Small intestine (tissue), 7 donors: ENCODE measurements around the gene MED23. TPM values are rescaled to one million over a fixed set of nuclear protein-coding genes. Genes with fewer than 3 reads are reported as not detected.

Source experiments
- DNase-seq, 2 donors: peaks; one replicate each; pipeline versions ENCODE4 v3.0.0 to v3.0.0-alpha.2; 2013
- FAIRE-seq: peaks from 2 replicates; lab custom pipeline; 2012; peaks lifted over from hg19 to GRCh38; lab: Jason Lieb, UNC
- H3K27ac ChIP-seq, 3 donors: one replicate each; pipeline ENCODE4 v1.5.1; 2013; ENCODE audit warnings: low read length in 2 of 3, mild to moderate bottlenecking in 2 of 3, control low read depth in 1 of 3, inconsistent platforms in 1 of 3, low read depth in 1 of 3, moderate library complexity in 1 of 3
- H3K27me3 ChIP-seq, 3 donors: one replicate each; pipeline ENCODE4 v1.6.1; 2013; ENCODE audit warnings: low read length in 3 of 3, inconsistent platforms in 1 of 3; ENCODE audit not compliant: control insufficient read depth in 3 of 3, insufficient read depth in 3 of 3
- H3K36me3 ChIP-seq, 3 donors: one replicate each; pipeline ENCODE4 v1.6.1; 2013; ENCODE audit warnings: low read length in 3 of 3, inconsistent platforms in 1 of 3, low read depth in 1 of 3, mild to moderate bottlenecking in 1 of 3, moderate library complexity in 1 of 3; ENCODE audit not compliant: control insufficient read depth in 3 of 3, insufficient read depth in 2 of 3
- H3K4me1 ChIP-seq, 3 donors: one replicate each; pipeline ENCODE4 v1.6.1; 2013; ENCODE audit warnings: low read length in 2 of 3, inconsistent platforms in 1 of 3, low read depth in 1 of 3, mild to moderate bottlenecking in 1 of 3, moderate library complexity in 1 of 3; ENCODE audit not compliant: control insufficient read depth in 3 of 3, insufficient read depth in 2 of 3
- H3K4me3 ChIP-seq, 3 donors: one replicate each; pipeline ENCODE4 v1.5.1; 2013; ENCODE audit warnings: low read length in 3 of 3, control low read depth in 1 of 3, inconsistent platforms in 1 of 3, low read depth in 1 of 3, mild to moderate bottlenecking in 1 of 3, moderate library complexity in 1 of 3
- H3K9me3 ChIP-seq, 2 donors: one replicate each; pipeline ENCODE4 v1.6.1; 2013; ENCODE audit warnings: low read depth in 1 of 2, low read length in 1 of 2; ENCODE audit not compliant: control insufficient read depth in 2 of 2, insufficient read depth in 1 of 2
- WGBS, 3 donors: extraction: QIAGEN DNeasy Blood & Tissue Kit; methylation state at CpG; one replicate each; pipeline ENCODE4 v1.1.7; 2013; 5-methylcytosine and 5-hydroxymethylcytosine counted together
- polyA plus RNA-seq, 4 donors: library from polyadenylated mRNA; stranded (reverse) in 3 of 4; unstranded in 1 of 4; fragments of 200-250 nt in 3 of 4; fragments of 120-200 nt in 1 of 4; gene quantifications; one replicate each; pipeline versions ENCODE4 v1.2.1 to v1.2.3, GENCODE V29; 2013
- donor health status: healthy with polysubstance abuse.
- donor health status: control.
- donor health status: control.
- donor health status: Bipolar disorder and iron deficiency.
- donor health status: healthy.

Gene MED23
- polyA plus RNA-seq, 4 donors, result 8.1 to 41.2 (median 13.6) TPM

- H3K9me3 ChIP-seq, result no peaks in the 10 kb centered on the region
- 85 to 93% (median 91%) methylated on average over 4 of the region's 4 CpGs for WGBS, 3 donors
- no peak for DNase-seq
- H3K4me1 ChIP-seq, result no peaks in the 10 kb centered on the region
- no peak overlapping the region for H3K27ac ChIP-seq
- no peak for FAIRE-seq
- H3K36me3 ChIP-seq, result no peaks in the 10 kb centered on the region
- H3K27me3 ChIP-seq, result no peaks in the 10 kb centered on the region
- H3K4me3 ChIP-seq, result no peak overlapping the region
Observed at GRCh38 chr6:131561925-131562707, 65.9 kb downstream of the MED23 start.

- H3K27me3 ChIP-seq, result no peaks in the 10 kb centered on the region
- H3K36me3 ChIP-seq, result no peaks in the 10 kb centered on the region
- 77 to 83% (median 78%) methylated on average over 4 of the region's 4 CpGs for WGBS, 3 donors
- no peaks in the 10 kb centered on the region for H3K4me1 ChIP-seq
- H3K4me3 ChIP-seq, result no peak overlapping the region
- H3K27ac ChIP-seq, result no peak overlapping the region
- FAIRE-seq (no peak), DNase-seq (no peak)
- no peaks in the 10 kb centered on the region for H3K9me3 ChIP-seq
Observed at GRCh38 chr6:131558922-131559321, 69.1 kb downstream of the MED23 start.

GRCh38 chr6:131555992-131556391 lies 72.0 kb downstream of the MED23 start:
- Histone ChIP-seq H3K27ac (no peak overlapping the region), H3K27me3 (no peaks in the 10 kb centered on the region), H3K4me3 (no peak overlapping the region), H3K4me1 (no peaks in the 10 kb centered on the region), H3K9me3 (no peaks in the 10 kb centered on the region), H3K36me3 (no peaks in the 10 kb centered on the region)
- DNase-seq, result no peak
- FAIRE-seq, result no peak

GRCh38 chr6:131552572-131552971 lies 75.5 kb downstream of the MED23 start:
- Histone ChIP-seq H3K9me3 (no peaks in the 10 kb centered on the region), H3K4me3 (no peak overlapping the region), H3K4me1 (no peaks in the 10 kb centered on the region), H3K27me3 (no peaks in the 10 kb centered on the region), H3K36me3 (no peaks in the 10 kb centered on the region), H3K27ac (no peak overlapping the region)
- DNase-seq (no peak), FAIRE-seq (no peak)
- WGBS, 3 donors, result 81 to 86% (median 85%) methylated on average over 3 of the region's 3 CpGs

GRCh38 chr6:131551902-131552301 lies 76.1 kb downstream of the MED23 start:
- Histone ChIP-seq H3K27ac (no peak overlapping the region), H3K9me3 (no peaks in the 10 kb centered on the region), H3K36me3 (no peaks in the 10 kb centered on the region), H3K4me3 (no peak overlapping the region), H3K27me3 (no peaks in the 10 kb centered on the region), H3K4me1 (no peaks in the 10 kb centered on the region)
- FAIRE-seq (no peak), DNase-seq (no peak)
- WGBS, 3 donors, result 84 to 91% (median 90%) methylated on average over 4 of the region's 4 CpGs

- 49 to 58% (median 56%) methylated on average over 2 of the region's 2 CpGs for WGBS, 3 donors
- Histone ChIP-seq H3K9me3 (no peaks in the 10 kb centered on the region), H3K27me3 (no peaks in the 10 kb centered on the region), H3K27ac (no peak overlapping the region), H3K4me1 (no peaks in the 10 kb centered on the region), H3K36me3 (no peaks in the 10 kb centered on the region), H3K4me3 (no peak overlapping the region)
- DNase-seq (no peak), FAIRE-seq (no peak)
Observed at GRCh38 chr6:131549811-131550210, 78.2 kb downstream of the MED23 start.

GRCh38 chr6:131548441-131548840 lies 79.6 kb downstream of the MED23 start:
- no peak for FAIRE-seq
- Histone ChIP-seq H3K27ac (no peak overlapping the region), H3K9me3 (no peaks in the 10 kb centered on the region), H3K4me3 (no peak overlapping the region), H3K27me3 (no peaks in the 10 kb centered on the region), H3K4me1 (no peaks in the 10 kb centered on the region), H3K36me3 (no peaks in the 10 kb centered on the region)
- no peak for DNase-seq
- 78 to 92% (median 81%) methylated on average over 1 of the region's 1 CpG for WGBS, 3 donors

GRCh38 chr6:131547488-131547887 lies 80.6 kb downstream of the MED23 start:
- Histone ChIP-seq H3K4me3 (no peak overlapping the region), H3K27me3 (no peaks in the 10 kb centered on the region), H3K36me3 (no peaks in the 10 kb centered on the region), H3K9me3 (no peaks in the 10 kb centered on the region), H3K4me1 (no peaks in the 10 kb centered on the region), H3K27ac (no peak overlapping the region)
- DNase-seq (no peak), FAIRE-seq (no peak)
- WGBS, 3 donors, result 85 to 97% (median 85%) methylated on average over 6 of the region's 6 CpGs

GRCh38 chr6:131545317-131545716 lies 82.7 kb downstream of the MED23 start:
- no peaks in the 10 kb centered on the region for H3K36me3 ChIP-seq
- H3K4me3 ChIP-seq, result no peak overlapping the region
- peak in 1 of 2 donors; percentile 58 for DNase-seq
- H3K4me1 ChIP-seq, result no peaks in the 10 kb centered on the region
- 21 to 58% (median 50%) methylated on average over 2 of the region's 2 CpGs for WGBS, 3 donors
- no peaks in the 10 kb centered on the region for H3K9me3 ChIP-seq
- no peaks in the 10 kb centered on the region for H3K27me3 ChIP-seq
- H3K27ac ChIP-seq, result no peak overlapping the region
- no peak for FAIRE-seq
